GM06990 (cell line): Measurements from ENCODE around the gene RBM6.

ENCODE experiments used
- DNase-seq: peaks from one replicate; pipeline ENCODE4 v3.0.0-alpha.2; 2011; ENCODE audit not compliant: insufficient read length; ENCODE audit errors: extremely low read depth
- H3K27me3 ChIP-seq: replicated peaks from 2 replicates; pipeline ENCODE4 v1.6.0; 2011; ENCODE audit warnings: low read length; ENCODE audit not compliant: control insufficient read depth, insufficient read depth
- H3K36me3 ChIP-seq: 2 replicates; pipeline ENCODE4 v1.5.1; 2011; ENCODE audit warnings: low read length; ENCODE audit not compliant: control insufficient read depth, insufficient read depth
- H3K4me3 ChIP-seq: replicated peaks from 2 replicates; pipeline ENCODE4 v1.5.1; 2011; ENCODE audit warnings: low read depth, mild to moderate bottlenecking, control low read depth, low read length
- CTCF ChIP-seq: IDR thresholded peaks from 2 replicates; pipeline ENCODE4 v1.5.1; 2011; ENCODE audit warnings: low read length, control low read depth, mild to moderate bottlenecking, inconsistent platforms; ENCODE audit not compliant: insufficient read depth, poor library complexity, severe bottlenecking

The RBM6 gene

GRCh38 chr3:50124052-50124799, 184.3 kb downstream of the RBM6 start:
- H3K36me3 ChIP-seq = peaks cover 7% of the 10 kb centered on the region
- no peak for DNase-seq
- no peak overlapping the region for H3K4me3 ChIP-seq
- no peaks in the 10 kb centered on the region for H3K27me3 ChIP-seq
- TF ChIP-seq CTCF = no peak

GRCh38 chr3:50124800-50125178, 184.8 kb downstream of the RBM6 start:
- H3K4me3 ChIP-seq = no peak overlapping the region
- no peak for TF ChIP-seq CTCF
- no peak for DNase-seq
- no peaks in the 10 kb centered on the region for H3K27me3 ChIP-seq
- H3K36me3 ChIP-seq = peaks cover 7% of the 10 kb centered on the region

- DNase-seq = no peak
- no peak for TF ChIP-seq CTCF
- H3K4me3 ChIP-seq = no peak overlapping the region
- peaks cover 5% of the 10 kb centered on the region for H3K36me3 ChIP-seq
- H3K27me3 ChIP-seq = no peaks in the 10 kb centered on the region
Observed at GRCh38 chr3:50125541-50126286, 185.8 kb downstream of the RBM6 start.

- TF ChIP-seq CTCF = no peak
- H3K4me3 ChIP-seq = no peak overlapping the region
- H3K27me3 ChIP-seq = no peaks in the 10 kb centered on the region
- H3K36me3 ChIP-seq = peaks cover 2% of the 10 kb centered on the region
- DNase-seq = no peak
Observed at GRCh38 chr3:50126287-50127211, 186.6 kb downstream of the RBM6 start.
